IMR-90 (cell line): ENCODE results near the gene URB2. TPM values are rescaled to one million over a fixed set of nuclear protein-coding genes. Genes with fewer than 3 reads are reported as not detected.

ENCODE experiments used
- ATAC-seq: fragments of 200-7000 bp; cut with Tn5 transposase; 2 replicates; pipeline ENCODE4 v1.9.1; 2020; ENCODE audit warnings: low read depth, mild to moderate bottlenecking, moderate library complexity
- BruUV-seq: library from RNA; stranded (reverse); fragments of 400-500 nt; replicated peaks from 2 replicates; lab custom pipeline; 2021; lab: Mats Ljungman, UMichigan
- CTCF ChIA-PET: fragments of 300-600 bp; formaldehyde crosslinking; extraction: SDS; loops from one replicate; lab custom pipeline; 2021; ENCODE audit warnings: antibody characterized with exemption; lab: Yijun Ruan, JAX
- POLR2A ChIA-PET: fragments of 300-600 bp; sonication (Branson Sonifier 250); formaldehyde crosslinking; loops from one replicate; lab custom pipeline; 2022; ENCODE audit warnings: antibody characterized with exemption; ENCODE audit not compliant: unreplicated experiment; lab: Charles Lee
- DNase-seq: peaks from one replicate; pipeline ENCODE4 v3.0.0; 2013
- H2AFZ ChIP-seq: replicated peaks from 2 replicates; pipeline ENCODE3; 2013; ENCODE audit warnings: low read length, mild to moderate bottlenecking; ENCODE audit not compliant: poor library complexity
- H2AK5ac ChIP-seq: 2 replicates; pipeline ENCODE4 v1.6.1; 2013; ENCODE audit warnings: low read depth, low read length, inconsistent platforms
- H2AK9ac ChIP-seq: replicated peaks from 2 replicates; pipeline ENCODE3; 2013; ENCODE audit warnings: mild to moderate bottlenecking, low read depth, low read length, moderate library complexity; ENCODE audit not compliant: poor library complexity
- H2BK120ac ChIP-seq: 2 replicates; pipeline ENCODE4 v1.6.1; 2013; ENCODE audit warnings: low read depth, low read length, inconsistent platforms
- H2BK15ac ChIP-seq: 3 replicates; pipeline ENCODE4 v1.6.1; 2013; ENCODE audit warnings: low read depth, low read length, inconsistent platforms
- H2BK20ac ChIP-seq: 2 replicates; pipeline ENCODE4 v1.6.1; 2013; ENCODE audit warnings: low read depth, mild to moderate bottlenecking, inconsistent platforms, low read length, moderate library complexity
- H2BK5ac ChIP-seq: 2 replicates; pipeline ENCODE4 v1.6.1; 2013; ENCODE audit warnings: mild to moderate bottlenecking, low read depth, low read length, inconsistent platforms; ENCODE audit not compliant: poor library complexity, severe bottlenecking
- H3K14ac ChIP-seq: replicated peaks from 2 replicates; pipeline ENCODE4 v1.6.1; 2013; ENCODE audit warnings: low read depth, low read length, inconsistent platforms
- H3K18ac ChIP-seq: 2 replicates; pipeline ENCODE4 v1.6.1; 2013; ENCODE audit warnings: low read depth, low read length, control low read depth
- H3K23ac ChIP-seq: 2 replicates; pipeline ENCODE4 v1.6.1; 2013; ENCODE audit warnings: low read depth, low read length, inconsistent platforms
- H3K27ac ChIP-seq: 2 replicates; pipeline ENCODE4 v1.5.1; 2013; ENCODE audit warnings: mild to moderate bottlenecking, control low read depth, low read length; ENCODE audit not compliant: insufficient read depth
- H3K27me3 ChIP-seq: 2 replicates; pipeline ENCODE4 v1.6.1; 2013; ENCODE audit warnings: low read length; ENCODE audit not compliant: control insufficient read depth, insufficient read depth
- H3K36me3 ChIP-seq: 2 replicates; pipeline ENCODE4 v1.6.1; 2013; ENCODE audit warnings: low read length, mixed read lengths; ENCODE audit not compliant: control insufficient read depth, insufficient read depth
- H3K4ac ChIP-seq: 2 replicates; pipeline ENCODE4 v1.6.1; 2013; ENCODE audit warnings: low read depth, low read length, inconsistent platforms
- H3K4me1 ChIP-seq: 2 replicates; pipeline ENCODE4 v1.6.1; 2013; ENCODE audit warnings: low read length, mixed read lengths; ENCODE audit not compliant: control insufficient read depth, insufficient read depth
- H3K4me2 ChIP-seq: 2 replicates; pipeline ENCODE4 v1.6.1; 2013; ENCODE audit warnings: low read depth, mild to moderate bottlenecking, control low read depth, low read length, moderate library complexity
- H3K4me3 ChIP-seq: 2 replicates; pipeline ENCODE4 v1.5.1; 2013; ENCODE audit warnings: low read depth, mild to moderate bottlenecking, control low read depth, low read length, moderate library complexity; ENCODE audit not compliant: insufficient read depth
- H3K56ac ChIP-seq: 2 replicates; pipeline ENCODE4 v1.6.1; 2013; ENCODE audit warnings: low read length, inconsistent platforms; ENCODE audit not compliant: insufficient read depth; ENCODE audit errors: extremely low read depth
- H3K79me1 ChIP-seq, 2 experiments: 2 replicates each; pipeline ENCODE4 v1.6.1; 2013; ENCODE audit warnings: low read length in 2 of 2, inconsistent platforms in 1 of 2, low read depth in 1 of 2
- H3K9ac ChIP-seq: 2 replicates; pipeline ENCODE4 v1.6.1; 2013; ENCODE audit warnings: low read depth, low read length, control low read depth
- H3K9me1 ChIP-seq: 2 replicates; pipeline ENCODE4 v1.6.1; 2013; ENCODE audit warnings: low read length, inconsistent platforms; ENCODE audit not compliant: insufficient read depth
- H3K9me3 ChIP-seq: 2 replicates; pipeline ENCODE4 v1.6.1; 2013; ENCODE audit warnings: low read length; ENCODE audit not compliant: control insufficient read depth, insufficient read depth
- H4K20me1 ChIP-seq: 2 replicates; pipeline ENCODE4 v1.6.1; 2013; ENCODE audit warnings: low read length, inconsistent platforms; ENCODE audit not compliant: insufficient read depth
- H4K5ac ChIP-seq: 2 replicates; pipeline ENCODE4 v1.6.1; 2013; ENCODE audit warnings: mild to moderate bottlenecking, low read depth, low read length, control low read depth
- H4K8ac ChIP-seq, 2 experiments: 2 replicates each; pipeline ENCODE4 v1.6.1; 2013; ENCODE audit warnings: low read depth in 2 of 2, low read length in 2 of 2, control low read depth in 1 of 2, inconsistent platforms in 1 of 2
- H4K91ac ChIP-seq: 2 replicates; pipeline ENCODE4 v1.6.1; 2013; ENCODE audit warnings: low read depth, low read length, inconsistent platforms; ENCODE audit not compliant: insufficient read depth
- MXI1 ChIP-seq: IDR thresholded peaks from 2 replicates; pipeline ENCODE4 v1.6.1; 2012; ENCODE audit warnings: low read depth, mild to moderate bottlenecking, low read length, moderate library complexity, borderline replicate concordance
- NFE2L2 ChIP-seq: fragments of 150-350 bp; IDR thresholded peaks from 2 replicates; pipeline ENCODE4 v1.6.1; 2016; ENCODE audit warnings: low read depth, mild to moderate bottlenecking, low read length
- POLR2A ChIP-seq: IDR thresholded peaks from 2 replicates; pipeline ENCODE4 v1.6.1; 2012; ENCODE audit warnings: mild to moderate bottlenecking, low read depth, low read length
- USF2 ChIP-seq: fragments of 150-350 bp; IDR thresholded peaks from 2 replicates; pipeline ENCODE4 v1.6.1; 2017; ENCODE audit warnings: mild to moderate bottlenecking, antibody characterized with exemption, low read length, low read depth
- WGBS, 2 experiments: methylation state at CpG; one replicate each; pipeline versions ENCODE4 v1.1.5 to v1.1.7; 2013; ENCODE audit warnings: missing lambda C conversion rate in 2 of 2; ENCODE audit not compliant: insufficient read length in 1 of 2; ENCODE audit errors: extremely low coverage in 2 of 2; 5-methylcytosine and 5-hydroxymethylcytosine counted together
- dilution Hi-C: fragments of 300-500 bp; cut with HindIII; formaldehyde crosslinking; loops from one replicate; pipeline ENCODE4 v1.14.3; 2018; ENCODE audit warnings: low sequenced_read_pairs; ENCODE audit not compliant: unreplicated experiment
- in situ Hi-C: fragments of 300-500 bp; cut with MboI; formaldehyde crosslinking; loops from 3 replicates; pipeline ENCODE4 v1.14.3; 2019; ENCODE audit warnings: low sequenced_read_pairs, inconsistent platforms, mixed read lengths
- intact Hi-C: fragments of 100-400 bp; cut with micrococcal nuclease; formaldehyde crosslinking; loops from 2 replicates; pipeline ENCODE4 v1.10.0; 2022
- polyA plus RNA-seq, 3 experiments: library from polyadenylated mRNA; depleted of rRNA; stranded (reverse); fragments of >200 nt; gene quantifications; 2 replicates each; pipeline ENCODE4 v1.2.3, GENCODE V29; 2012; ENCODE audit warnings: low replicate concordance in 1 of 3
- total RNA-seq: library from RNA; depleted of rRNA; stranded (reverse); fragments of >200 nt; gene quantifications from 2 replicates; pipeline ENCODE4 v1.2.3, GENCODE V29; 2012

URB2 gene
- total and polyA plus RNA-seq, 2 of the 4 experiments (the other 2 are of a cell fraction): 5.9 to 15.4 TPM

DNA sequence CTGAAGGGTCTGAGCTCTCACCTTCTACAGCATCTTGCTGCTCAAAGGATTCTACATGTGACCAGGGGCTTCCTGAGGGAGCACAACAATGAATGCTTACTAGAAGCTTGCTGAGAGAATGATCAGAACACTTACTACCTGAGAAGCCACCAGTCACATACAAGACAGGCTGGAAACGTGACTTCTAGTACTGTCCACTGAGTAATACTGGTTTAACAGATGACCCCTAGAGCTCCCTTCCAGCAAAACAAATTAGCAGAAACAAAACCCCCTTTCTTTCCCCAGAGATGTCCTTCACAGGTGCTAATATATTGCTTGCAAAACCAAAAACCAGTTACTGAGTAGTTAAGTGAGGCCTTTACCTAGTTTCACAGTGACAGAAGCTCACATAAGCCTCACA lies 2.2 kb upstream of the URB2 start:
- intact Hi-C loops (no loop called here), in situ Hi-C loops (no loop called here), dilution Hi-C loops (no loop called here)
- DNase-seq: no peak
- no peak overlapping the region for H3K4me2 ChIP-seq
- H3K4ac ChIP-seq: no peak overlapping the region
- no peaks in the 10 kb centered on the region for H3K27me3 ChIP-seq
- no peak overlapping the region for H3K56ac ChIP-seq
- H2BK5ac ChIP-seq: no peak overlapping the region
- no peak overlapping the region for H3K27ac ChIP-seq
- H3K79me1 ChIP-seq: peaks cover 24 to 58% of the 10 kb centered on the region in 2 experiments
- no peak overlapping the region for H3K4me3 ChIP-seq
- H3K36me3 ChIP-seq: 0 out of 2 replicates have a peak, but pooled peaks cover 2% of the 10 kb centered on the region
- H3K9ac ChIP-seq: no peak overlapping the region
- no peak overlapping the region for H2BK15ac ChIP-seq
- no CpG with 5 or more reads among the region's 1 CpG for WGBS, 2 experiments
- ChIA-PET CTCF (interaction anchor here (0.6 to 1.4 kb wide), 2 partner anchors 41 to 65 kb away, joined by 3 to 5 read pairs; partner anchors contain the start of gene ABCB10), POLR2A (interaction anchor here (0.5 kb wide), 1 partner anchor 103 kb away, joined by 8 read pairs; no protein-coding TSS in a partner anchor)
- no peak overlapping the region for H3K14ac ChIP-seq
- H3K9me1 ChIP-seq: peaks cover 9% of the 10 kb centered on the region
- BruUV-seq: no TSS peak
- H3K4me1 ChIP-seq: peaks cover 4% of the 10 kb centered on the region
- no peak overlapping the region for H2AK5ac ChIP-seq
- TF ChIP-seq POLR2A (no peak), NFE2L2 (no peak), USF2 (no peak), MXI1 (no peak)
- H2AFZ ChIP-seq: no peak overlapping the region
- no peaks in the 10 kb centered on the region for H3K9me3 ChIP-seq
- no peak overlapping the region for H2BK20ac ChIP-seq
- no peak overlapping the region for H4K5ac ChIP-seq
- H4K91ac ChIP-seq: no peak overlapping the region
- no peak for ATAC-seq
- H2BK120ac ChIP-seq: no peak overlapping the region
- no peak overlapping the region for H4K8ac ChIP-seq
- no peak overlapping the region for H2AK9ac ChIP-seq
- H4K20me1 ChIP-seq: peaks cover 58% of the 10 kb centered on the region
- no peak overlapping the region for H3K18ac ChIP-seq
- H3K23ac ChIP-seq: no peak overlapping the region
